Endothelial cell of umbilical vein (primary cell): ENCODE data around the gene TMEM35A. TPM values are rescaled to one million over a fixed set of nuclear protein-coding genes. Genes with fewer than 3 reads are reported as not detected.

Experiments
- BruUV-seq: library from RNA; stranded (reverse); fragments of 400-500 nt; replicated peaks from 2 replicates; lab custom pipeline; 2021; lab: Mats Ljungman, UMichigan
- CTCF ChIA-PET: fragments of 300-600, 350-600 bp; sonication (Branson Sonifier 250); formaldehyde crosslinking; loops from one replicate; lab custom pipeline; 2021; ENCODE audit warnings: antibody characterized with exemption, inconsistent platforms; lab: Charles Lee
- POLR2A ChIA-PET: fragments of 300-600, 350-600 bp; sonication (Branson Sonifier 250); formaldehyde crosslinking; loops from one replicate; lab custom pipeline; 2021; ENCODE audit warnings: antibody characterized with exemption, inconsistent platforms; lab: Charles Lee
- DNase-seq: peaks from one replicate; pipeline ENCODE4 v3.0.0-alpha.2; 2011; ENCODE audit warnings: low read depth, low spot score
- FAIRE-seq: peaks from 2 replicates; lab custom pipeline; 2011; peaks lifted over from hg19 to GRCh38; lab: Jason Lieb, UNC
- H2AFZ ChIP-seq: 2 replicates; pipeline ENCODE4 v1.6.0; 2012; ENCODE audit warnings: low read depth, low read length, control low read depth, inconsistent platforms
- H3K27ac ChIP-seq: 2 replicates; pipeline ENCODE4 v1.5.1; 2011; ENCODE audit warnings: low read depth, mild to moderate bottlenecking, control low read depth, low read length, moderate library complexity; ENCODE audit not compliant: insufficient read depth
- H3K27me3 ChIP-seq, 2 experiments: 2 replicates each; pipeline versions ENCODE4 v1.6.0 to v1.6.1; 2011; ENCODE audit warnings: low read length in 2 of 2, mixed read lengths in 1 of 2; ENCODE audit not compliant: control insufficient read depth in 2 of 2, insufficient read depth in 2 of 2
- H3K36me3 ChIP-seq, 2 experiments: 2 replicates in 1 of 2; 3 replicates in 1 of 2; pipeline ENCODE4 v1.5.1; 2011; ENCODE audit warnings: low read length in 2 of 2, mild to moderate bottlenecking in 1 of 2, moderate library complexity in 1 of 2; ENCODE audit not compliant: control insufficient read depth in 2 of 2, insufficient read depth in 2 of 2; ENCODE audit errors: extremely low read depth in 1 of 2
- H3K4me1 ChIP-seq: 3 replicates; pipeline ENCODE4 v1.5.1; 2011; ENCODE audit warnings: mild to moderate bottlenecking, low read length; ENCODE audit not compliant: control insufficient read depth, insufficient read depth; ENCODE audit errors: extremely low read depth
- H3K4me2 ChIP-seq: 2 replicates; pipeline ENCODE4 v1.6.1; 2011; ENCODE audit warnings: low read length, control low read depth, mixed read lengths; ENCODE audit not compliant: insufficient read depth
- H3K4me3 ChIP-seq, 3 experiments: fragments of 200-600 bp in 1 of 3; sonication (generic), shearing (Covaris generic) in 1 of 3; replicated peaks in 1 of 3; 2 replicates each; pipeline ENCODE4 v1.5.1; 2011 to 2016; ENCODE audit warnings: control low read depth in 3 of 3, low read length in 3 of 3, mild to moderate bottlenecking in 2 of 3, inconsistent platforms in 1 of 3, low read depth in 1 of 3, moderate library complexity in 1 of 3; ENCODE audit not compliant: insufficient read depth in 1 of 3
- H3K79me2 ChIP-seq: 2 replicates; pipeline ENCODE4 v1.6.0; 2012; ENCODE audit warnings: low read length, inconsistent platforms; ENCODE audit not compliant: control insufficient read depth, insufficient read depth
- H3K9ac ChIP-seq: replicated peaks from 2 replicates; pipeline ENCODE3; 2011; ENCODE audit warnings: low read length, control low read depth; ENCODE audit not compliant: insufficient read depth; ENCODE audit errors: extremely low read depth
- H3K9me1 ChIP-seq: replicated peaks from 3 replicates; pipeline ENCODE4 v1.6.0; 2011; ENCODE audit warnings: mild to moderate bottlenecking, low read length; ENCODE audit not compliant: control insufficient read depth, insufficient read depth; ENCODE audit errors: extremely low read depth
- H3K9me3 ChIP-seq: replicated peaks from 2 replicates; pipeline ENCODE4 v1.5.1; 2012; ENCODE audit warnings: low read length, inconsistent platforms; ENCODE audit not compliant: control insufficient read depth, insufficient read depth
- H4K20me1 ChIP-seq: replicated peaks from 2 replicates; pipeline ENCODE3; 2011; ENCODE audit warnings: mild to moderate bottlenecking, low read length; ENCODE audit not compliant: control insufficient read depth, insufficient read depth; ENCODE audit errors: extremely low read depth
- EZH2 ChIP-seq: IDR thresholded peaks from 2 replicates; pipeline ENCODE4 v1.6.1; 2012; ENCODE audit warnings: borderline replicate concordance, low read depth, mild to moderate bottlenecking, moderate library complexity, low read length, inconsistent platforms; ENCODE audit not compliant: severe bottlenecking
- FOS ChIP-seq: IDR thresholded peaks from 2 replicates; pipeline ENCODE4 v1.6.1; 2011; ENCODE audit warnings: mild to moderate bottlenecking, low read length, moderate library complexity, borderline replicate concordance; ENCODE audit not compliant: insufficient read depth
- GATA2 ChIP-seq: IDR thresholded peaks from 2 replicates; pipeline ENCODE4 v1.7.0; 2011; ENCODE audit warnings: low read depth, mild to moderate bottlenecking, moderate library complexity, mixed read lengths, low read length; ENCODE audit not compliant: insufficient read length, insufficient read depth
- JUN ChIP-seq: IDR thresholded peaks from 2 replicates; pipeline ENCODE4 v1.6.1; 2011; ENCODE audit warnings: borderline replicate concordance, low read depth; ENCODE audit not compliant: insufficient read length, insufficient read depth
- MYC ChIP-seq: IDR thresholded peaks from one replicate; pipeline ENCODE4 v1.6.1; 2011; ENCODE audit warnings: mild to moderate bottlenecking, low read depth, low read length
- POLR2A ChIP-seq: IDR thresholded peaks from 2 replicates; pipeline ENCODE4 v1.6.1; 2012; ENCODE audit warnings: low read depth, mild to moderate bottlenecking, control low read depth, low read length
- POLR2AphosphoS5 ChIP-seq: IDR thresholded peaks from 2 replicates; pipeline ENCODE4 v1.6.1; 2012; ENCODE audit warnings: low read depth, mild to moderate bottlenecking, control low read depth, low read length, moderate library complexity; ENCODE audit not compliant: insufficient read depth
- dilution Hi-C: fragments of 300-500 bp; cut with MboI; formaldehyde crosslinking; loops from one replicate; pipeline ENCODE4 v1.15.0; 2019; ENCODE audit warnings: low sequenced_read_pairs; ENCODE audit not compliant: extremely low pct_ligation_motif_present
- intact Hi-C: fragments of 100-400 bp; cut with micrococcal nuclease; formaldehyde crosslinking; loops from one replicate; pipeline ENCODE4 v1.10.0; 2022
- polyA plus RNA-seq, 4 experiments: library from polyadenylated mRNA; depleted of rRNA in 3 of 4; stranded (reverse) in 3 of 4; unstranded in 1 of 4; fragments of >200 nt; gene quantifications; 2 replicates each; pipeline versions ENCODE4 v1.2.1 to v1.2.3, GENCODE V29; 2011 to 2012; ENCODE audit warnings: missing spikeins in 1 of 4
- total RNA-seq: library from RNA; stranded (reverse); gene quantifications from 2 replicates; pipeline ENCODE4 v1.2.3, GENCODE V29; 2021
- TF ChIP-seq, protein P1 (sequence below): IDR thresholded peaks from 2 replicates; pipeline ENCODE4 v1.6.1; 2011; ENCODE audit not compliant: insufficient read depth, insufficient read length
- TF ChIP-seq, protein P2 (sequence below), 2 donors: IDR thresholded peaks; 1 replicate in 1 of 2; 2 replicates in 1 of 2; pipeline ENCODE4 v1.5.1; 2011; ENCODE audit warnings: low read length in 2 of 2, mild to moderate bottlenecking in 2 of 2, moderate library complexity in 2 of 2, control low read depth in 1 of 2, inconsistent platforms in 1 of 2, low read depth in 1 of 2; ENCODE audit not compliant: insufficient read depth in 1 of 2; ENCODE audit errors: extremely low read depth in 1 of 2

TMEM35A gene
- total and polyA plus RNA-seq, 2 donors (not counting 3 experiments of a cell fraction or from before 2014, with no cell fraction given), result 6.5 to 11.0 TPM

DNA sequence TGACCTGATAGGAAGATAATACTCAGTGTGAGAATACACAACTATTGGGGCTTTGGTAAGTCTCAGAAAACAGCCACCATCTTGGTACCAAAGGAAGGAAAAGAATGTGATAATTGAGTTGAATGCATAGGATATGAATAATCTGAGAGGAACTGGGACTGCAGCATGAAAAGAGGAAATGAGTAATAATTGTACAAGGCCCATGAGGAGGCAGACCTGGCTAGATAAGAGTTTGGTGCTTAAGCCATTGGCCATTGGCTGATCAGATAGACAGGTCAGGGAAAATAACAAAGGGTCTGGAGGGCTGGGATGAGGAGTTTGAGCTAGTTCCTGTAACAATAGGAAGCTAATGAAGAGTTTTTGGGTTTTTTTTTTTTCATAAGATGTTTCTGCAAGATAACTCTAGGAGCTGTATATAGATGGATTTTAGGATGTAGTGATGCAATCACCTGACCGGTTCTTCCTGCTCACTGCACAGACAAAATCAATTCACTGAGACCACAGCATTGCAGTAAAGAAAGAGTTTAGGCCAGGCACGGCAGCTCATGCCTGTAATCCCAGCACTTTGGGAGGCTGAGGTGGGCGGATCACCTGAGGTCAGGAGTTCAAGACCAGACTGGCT lies 21.5 kb upstream of the TMEM35A start:
- no TSS peak for BruUV-seq
- dilution Hi-C loops (no loop called here), intact Hi-C loops (loop anchor here (1.0 to 10.0 kb wide), 2 partner anchors 41 to 228 kb away; partner anchors contain the start of gene CENPI)
- Histone ChIP-seq H3K9ac (peak overlapping the region; percentile 45), H3K36me3 (no peaks in the 10 kb centered on the region), H4K20me1 (no peaks in the 10 kb centered on the region), H2AFZ (no peak overlapping the region), H3K79me2 (no peaks in the 10 kb centered on the region), H3K4me3 (no peak overlapping the region), H3K27ac (peak overlapping the region; percentile 89), H3K4me1 (peaks cover 11% of the 10 kb centered on the region), H3K27me3 (no peaks in the 10 kb centered on the region), H3K9me1 (no peaks in the 10 kb centered on the region), H3K4me2 (peak overlapping the region; percentile 54), H3K9me3 (no peaks in the 10 kb centered on the region)
- DNase-seq (peak; percentile 88), FAIRE-seq (peak; percentile 99)
- ChIA-PET POLR2A (no interaction called here), CTCF (interaction anchor here (1.0 to 1.1 kb wide), 2 partner anchors 9 to 40 kb away, joined by 3 to 4 read pairs; partner anchors contain the start of gene CENPI)
- TF ChIP-seq, protein P1, sequence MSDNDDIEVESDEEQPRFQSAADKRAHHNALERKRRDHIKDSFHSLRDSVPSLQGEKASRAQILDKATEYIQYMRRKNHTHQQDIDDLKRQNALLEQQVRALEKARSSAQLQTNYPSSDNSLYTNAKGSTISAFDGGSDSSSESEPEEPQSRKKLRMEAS, result no peak
- peak; percentile 87 for TF ChIP-seq JUN
- TF ChIP-seq MYC, result no peak
- TF ChIP-seq GATA2, result peak; percentile 95
- TF ChIP-seq EZH2, result no peak
- no peak for TF ChIP-seq POLR2A
- TF ChIP-seq POLR2AphosphoS5, result peak; percentile 46
- TF ChIP-seq, protein P2, sequence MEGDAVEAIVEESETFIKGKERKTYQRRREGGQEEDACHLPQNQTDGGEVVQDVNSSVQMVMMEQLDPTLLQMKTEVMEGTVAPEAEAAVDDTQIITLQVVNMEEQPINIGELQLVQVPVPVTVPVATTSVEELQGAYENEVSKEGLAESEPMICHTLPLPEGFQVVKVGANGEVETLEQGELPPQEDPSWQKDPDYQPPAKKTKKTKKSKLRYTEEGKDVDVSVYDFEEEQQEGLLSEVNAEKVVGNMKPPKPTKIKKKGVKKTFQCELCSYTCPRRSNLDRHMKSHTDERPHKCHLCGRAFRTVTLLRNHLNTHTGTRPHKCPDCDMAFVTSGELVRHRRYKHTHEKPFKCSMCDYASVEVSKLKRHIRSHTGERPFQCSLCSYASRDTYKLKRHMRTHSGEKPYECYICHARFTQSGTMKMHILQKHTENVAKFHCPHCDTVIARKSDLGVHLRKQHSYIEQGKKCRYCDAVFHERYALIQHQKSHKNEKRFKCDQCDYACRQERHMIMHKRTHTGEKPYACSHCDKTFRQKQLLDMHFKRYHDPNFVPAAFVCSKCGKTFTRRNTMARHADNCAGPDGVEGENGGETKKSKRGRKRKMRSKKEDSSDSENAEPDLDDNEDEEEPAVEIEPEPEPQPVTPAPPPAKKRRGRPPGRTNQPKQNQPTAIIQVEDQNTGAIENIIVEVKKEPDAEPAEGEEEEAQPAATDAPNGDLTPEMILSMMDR (IDR thresholded peaks at IDR 0.05; ENCODE audit: extremely low read depth in 1 of 2, insufficient read depth in 1 of 2, low read depth in 1 of 2, low read length in 2 of 2), result no peak
- TF ChIP-seq FOS, result peak; percentile 83
